GM12891 (cell line): ENCODE data around the gene ST14.

Source experiments
- POLR2A ChIP-seq: IDR thresholded peaks from 2 replicates; pipeline ENCODE4 v1.6.1; 2011; ENCODE audit warnings: low read depth, low read length, control low read depth
- POLR2AphosphoS5 ChIP-seq: IDR thresholded peaks from 2 replicates; pipeline ENCODE4 v1.6.1; 2011; ENCODE audit warnings: low read depth, low read length, control low read depth
- POU2F2 ChIP-seq: IDR thresholded peaks from 2 replicates; pipeline ENCODE4 v1.6.1; 2011; ENCODE audit warnings: low read depth, mild to moderate bottlenecking, control low read depth, low read length, moderate library complexity
- TAF1 ChIP-seq: IDR thresholded peaks from 2 replicates; pipeline ENCODE4 v1.6.1; 2011; ENCODE audit warnings: low read depth, low read length, control low read depth

DNA sequence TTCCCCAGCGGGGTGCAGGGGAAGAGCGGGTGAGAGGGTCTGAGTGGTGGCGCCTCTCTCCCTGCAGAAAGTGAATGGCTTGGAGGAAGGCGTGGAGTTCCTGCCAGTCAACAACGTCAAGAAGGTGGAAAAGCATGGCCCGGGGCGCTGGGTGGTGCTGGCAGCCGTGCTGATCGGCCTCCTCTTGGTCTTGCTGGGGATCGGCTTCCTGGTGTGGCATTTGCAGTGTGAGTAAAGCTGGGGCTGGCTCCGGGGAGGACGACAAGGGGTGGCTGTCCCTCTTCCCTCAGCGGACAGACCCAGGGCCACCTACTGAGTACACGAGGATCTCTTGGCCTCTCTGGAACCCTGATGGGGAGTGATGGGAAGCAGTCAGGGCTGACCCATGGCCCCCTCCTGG, 28.5 kb downstream of the ST14 start:
- TF ChIP-seq POLR2A (no peak), TAF1 (no peak), POLR2AphosphoS5 (no peak), POU2F2 (no peak)
